Smooth muscle cell (in vitro differentiated cells): ENCODE results near the gene UROC1. TPM values are rescaled to one million over a fixed set of nuclear protein-coding genes. Genes with fewer than 3 reads are reported as not detected.

Experiments used
- DNase-seq: peaks from one replicate; lab custom pipeline; 2025; ENCODE audit not compliant: unreplicated experiment; lab: John Stamatoyannopoulos, UW
- H2AFZ ChIP-seq: fragments of 200-600 bp; sonication (generic); 2 replicates; pipeline ENCODE4 v1.6.0; 2016; ENCODE audit warnings: antibody characterized with exemption, low read depth, mild to moderate bottlenecking
- H3F3A ChIP-seq: fragments of 200-600 bp; sonication (generic); 2 replicates; pipeline ENCODE4 v1.6.0; 2017; ENCODE audit warnings: antibody characterized with exemption, low read depth
- H3K27ac ChIP-seq: fragments of 200-600 bp; sonication (generic); 2 replicates; pipeline ENCODE4 v1.5.1; 2016; ENCODE audit warnings: low read depth, mild to moderate bottlenecking
- H3K27me3 ChIP-seq: fragments of 200-600 bp; sonication (generic); 2 replicates; pipeline ENCODE4 v1.6.1; 2016; ENCODE audit warnings: low read depth, mild to moderate bottlenecking
- H3K36me3 ChIP-seq: fragments of 200-600 bp; sonication (generic); 2 replicates; pipeline ENCODE4 v1.5.1; 2016; ENCODE audit warnings: low read depth
- H3K4me1 ChIP-seq: fragments of 200-600 bp; sonication (generic); 2 replicates; pipeline ENCODE4 v1.5.1; 2016; ENCODE audit warnings: low read depth
- H3K4me2 ChIP-seq: fragments of 200-600 bp; sonication (generic); 2 replicates; pipeline ENCODE4 v1.6.0; 2016; ENCODE audit warnings: mild to moderate bottlenecking
- H3K4me3 ChIP-seq: fragments of 200-600 bp; sonication (generic); 2 replicates; pipeline ENCODE4 v1.5.1; 2016; ENCODE audit warnings: mild to moderate bottlenecking
- H3K79me2 ChIP-seq: fragments of 200-600 bp; sonication (generic); 2 replicates; pipeline ENCODE4 v1.6.0; 2016; ENCODE audit warnings: low read depth, mild to moderate bottlenecking
- H3K9ac ChIP-seq: fragments of 200-600 bp; sonication (generic); 2 replicates; pipeline ENCODE4 v1.6.0; 2016; ENCODE audit warnings: low read depth
- H3K9me3 ChIP-seq: fragments of 200-600 bp; sonication (generic); replicated peaks from 2 replicates; pipeline ENCODE4 v1.5.1; 2016; ENCODE audit warnings: low read depth
- H4K20me1 ChIP-seq: fragments of 200-600 bp; sonication (generic); 2 replicates; pipeline ENCODE4 v1.6.0; 2016; ENCODE audit warnings: low read depth
- WGBS: methylation state at CpG from one replicate; pipeline ENCODE4 v1.1.7; 2016; ENCODE audit warnings: low lambda C conversion rate; 5-methylcytosine and 5-hydroxymethylcytosine counted together
- polyA plus RNA-seq: library from polyadenylated mRNA; unstranded; fragments of >200 nt; fragmentation: Nextera tagmentation; extraction: Ambion mirVana; gene quantifications from 2 replicates; pipeline ENCODE4 v1.2.1, GENCODE V29; 2016
- total RNA-seq: library from RNA; depleted of rRNA; stranded (reverse); fragments of >200 nt; gene quantifications from 2 replicates; pipeline ENCODE4 v1.2.3, GENCODE V29; 2014
- TF ChIP-seq, protein P1 (sequence below): fragments of 200-600 bp; sonication (generic); IDR thresholded peaks from 2 replicates; pipeline ENCODE4 v1.5.1; 2017; ENCODE audit warnings: borderline replicate concordance, mild to moderate bottlenecking, antibody characterized with exemption; ENCODE audit not compliant: insufficient read depth, poor library complexity, severe bottlenecking

The UROC1 gene
- total and polyA plus RNA-seq, 2 experiments from 2014 or later = not detected

DNA sequence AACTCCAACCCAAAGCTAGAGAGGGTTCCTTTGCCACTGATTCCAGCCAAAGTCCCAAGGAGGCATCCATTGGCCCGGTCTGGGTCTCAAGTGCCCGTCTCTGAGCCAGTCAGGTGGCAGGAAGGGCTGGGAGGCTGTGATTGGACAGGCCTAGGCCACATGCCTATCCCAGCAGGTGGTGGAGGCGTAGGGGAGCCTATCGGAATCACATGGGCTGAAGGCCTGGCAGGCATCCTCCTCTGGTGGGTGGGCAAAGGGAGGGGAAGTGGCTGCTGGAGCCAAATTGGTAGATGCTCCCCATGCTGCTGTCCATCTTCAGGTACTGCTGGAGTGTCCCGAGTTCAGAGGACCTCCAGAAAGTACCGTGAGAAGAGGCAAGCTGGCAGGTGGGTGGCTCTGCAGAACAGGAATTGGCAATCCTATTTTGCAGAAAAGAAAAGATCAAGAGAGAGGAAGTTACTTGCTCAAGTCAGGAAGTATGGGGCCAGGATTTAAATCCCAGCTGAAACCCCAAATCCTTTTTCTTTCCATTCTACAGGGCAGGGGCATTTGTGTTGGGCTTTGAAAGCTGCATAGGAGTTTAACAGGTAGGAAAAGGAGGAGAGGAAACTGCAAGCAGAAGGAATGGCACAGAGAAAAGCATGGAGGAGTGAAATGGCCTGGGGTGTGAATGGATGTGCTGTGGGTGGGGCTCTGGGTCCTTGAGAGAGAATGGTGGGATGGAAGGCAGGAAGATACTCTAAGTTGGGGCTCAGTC, 10.1 kb upstream of the UROC1 start:
- Histone ChIP-seq H3K27ac (no peak overlapping the region), H3K36me3 (no peaks in the 10 kb centered on the region), H2AFZ (no peak overlapping the region), H3K79me2 (no peaks in the 10 kb centered on the region), H4K20me1 (no peaks in the 10 kb centered on the region), H3K9me3 (no peaks in the 10 kb centered on the region), H3K4me3 (no peak overlapping the region), H3K27me3 (peaks cover 29% of the 10 kb centered on the region), H3F3A (no peaks in the 10 kb centered on the region), H3K9ac (no peak overlapping the region), H3K4me2 (no peak overlapping the region), H3K4me1 (no peaks in the 10 kb centered on the region)
- TF ChIP-seq, protein P1, sequence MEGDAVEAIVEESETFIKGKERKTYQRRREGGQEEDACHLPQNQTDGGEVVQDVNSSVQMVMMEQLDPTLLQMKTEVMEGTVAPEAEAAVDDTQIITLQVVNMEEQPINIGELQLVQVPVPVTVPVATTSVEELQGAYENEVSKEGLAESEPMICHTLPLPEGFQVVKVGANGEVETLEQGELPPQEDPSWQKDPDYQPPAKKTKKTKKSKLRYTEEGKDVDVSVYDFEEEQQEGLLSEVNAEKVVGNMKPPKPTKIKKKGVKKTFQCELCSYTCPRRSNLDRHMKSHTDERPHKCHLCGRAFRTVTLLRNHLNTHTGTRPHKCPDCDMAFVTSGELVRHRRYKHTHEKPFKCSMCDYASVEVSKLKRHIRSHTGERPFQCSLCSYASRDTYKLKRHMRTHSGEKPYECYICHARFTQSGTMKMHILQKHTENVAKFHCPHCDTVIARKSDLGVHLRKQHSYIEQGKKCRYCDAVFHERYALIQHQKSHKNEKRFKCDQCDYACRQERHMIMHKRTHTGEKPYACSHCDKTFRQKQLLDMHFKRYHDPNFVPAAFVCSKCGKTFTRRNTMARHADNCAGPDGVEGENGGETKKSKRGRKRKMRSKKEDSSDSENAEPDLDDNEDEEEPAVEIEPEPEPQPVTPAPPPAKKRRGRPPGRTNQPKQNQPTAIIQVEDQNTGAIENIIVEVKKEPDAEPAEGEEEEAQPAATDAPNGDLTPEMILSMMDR = no peak
- 75% methylated on average over 6 of the region's 6 CpGs for WGBS
- DNase-seq = no peak

DNA sequence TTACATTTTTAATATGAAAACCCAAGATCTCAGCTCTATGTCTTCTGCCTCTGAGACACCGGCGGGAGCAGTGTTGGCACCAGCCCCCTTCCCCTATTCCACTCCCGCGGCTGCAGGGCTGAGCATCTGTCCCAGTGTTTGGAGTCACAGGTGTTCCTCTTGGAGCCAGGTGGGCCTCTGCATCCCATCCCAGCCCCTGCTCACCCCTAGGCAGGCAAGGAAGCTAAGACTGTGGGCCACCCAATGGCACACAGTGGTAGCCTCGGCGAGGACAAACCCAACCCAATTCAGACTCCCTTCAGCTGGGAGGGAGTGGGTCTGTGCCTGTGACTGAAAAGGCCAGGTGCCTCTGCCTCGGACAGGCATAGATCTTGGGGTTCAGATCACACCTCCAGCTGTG, 9.4 kb upstream of the UROC1 start:
- Histone ChIP-seq H3K4me3 (no peak overlapping the region), H4K20me1 (no peaks in the 10 kb centered on the region), H3K9ac (no peak overlapping the region), H2AFZ (no peak overlapping the region), H3K4me1 (no peaks in the 10 kb centered on the region), H3K79me2 (no peaks in the 10 kb centered on the region), H3F3A (no peaks in the 10 kb centered on the region), H3K27me3 (peaks cover 27% of the 10 kb centered on the region), H3K9me3 (no peaks in the 10 kb centered on the region), H3K27ac (no peak overlapping the region), H3K4me2 (no peak overlapping the region), H3K36me3 (no peaks in the 10 kb centered on the region)
- DNase-seq = no peak
- 76% methylated on average over 7 of the region's 7 CpGs for WGBS
- TF ChIP-seq, protein P1 = no peak

DNA sequence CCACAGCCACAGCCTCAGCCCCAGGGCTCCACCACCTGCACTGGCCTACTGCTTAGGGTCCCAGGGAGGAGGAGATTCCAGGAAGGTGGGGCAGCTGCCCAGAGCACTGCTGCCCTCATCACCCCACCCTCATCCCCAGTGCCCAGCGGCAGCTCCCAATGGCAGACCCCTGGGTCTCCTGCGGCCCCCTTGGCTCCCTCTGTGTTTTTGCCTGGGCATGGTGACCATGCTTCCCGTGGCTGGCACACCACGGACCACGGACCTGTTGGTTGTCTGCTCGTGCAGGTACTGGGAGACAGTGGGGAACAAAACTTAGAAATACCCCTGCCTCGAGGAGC, 9.1 kb upstream of the UROC1 start:
- no peaks in the 10 kb centered on the region for H4K20me1 ChIP-seq
- no peaks in the 10 kb centered on the region for H3K36me3 ChIP-seq
- H3K79me2 ChIP-seq = no peaks in the 10 kb centered on the region
- TF ChIP-seq, protein P1 = no peak
- no peak overlapping the region for H3K9ac ChIP-seq
- H3K4me2 ChIP-seq = no peak overlapping the region
- H3K9me3 ChIP-seq = no peaks in the 10 kb centered on the region
- H3K4me1 ChIP-seq = no peaks in the 10 kb centered on the region
- H3K4me3 ChIP-seq = no peak overlapping the region
- H3K27me3 ChIP-seq = peaks cover 27% of the 10 kb centered on the region
- H3K27ac ChIP-seq = no peak overlapping the region
- no peaks in the 10 kb centered on the region for H3F3A ChIP-seq
- DNase-seq = no peak
- WGBS = 94% methylated on average over 7 of the region's 7 CpGs
- H2AFZ ChIP-seq = no peak overlapping the region
